Subcutaneous abdominal adipose tissue (tissue), 5 donors: ENCODE measurements around the gene CALHM1.
"Not testable (repeated sequence)": the region's sequence is repeated elsewhere in the genome, so short reads cannot be mapped to it uniquely, and the experiment has no call there.

Experiments
- H3K27ac ChIP-seq: one replicate; pipeline ENCODE4 v1.7.0; 2013; ENCODE audit warnings: low read depth, mild to moderate bottlenecking, inconsistent platforms, low read length, moderate library complexity
- H3K27me3 ChIP-seq, 5 donors: one replicate each; pipeline ENCODE4 v1.7.0; 2013; ENCODE audit warnings: low read length in 5 of 5, inconsistent platforms in 1 of 5; ENCODE audit not compliant: control insufficient read depth in 5 of 5, insufficient read depth in 4 of 5
- H3K36me3 ChIP-seq, 5 donors: one replicate each; pipeline ENCODE4 v1.7.0; 2013; ENCODE audit warnings: low read length in 5 of 5; ENCODE audit not compliant: control insufficient read depth in 5 of 5, insufficient read depth in 5 of 5
- H3K4me1 ChIP-seq, 5 donors: one replicate each; pipeline ENCODE4 v1.7.0; 2013; ENCODE audit warnings: low read length in 5 of 5, mild to moderate bottlenecking in 3 of 5, moderate library complexity in 1 of 5; ENCODE audit not compliant: control insufficient read depth in 5 of 5, insufficient read depth in 5 of 5
- H3K4me3 ChIP-seq, 5 donors: one replicate each; pipeline ENCODE4 v1.7.0; 2013; ENCODE audit warnings: low read length in 5 of 5, low read depth in 1 of 5
- H3K9ac ChIP-seq, 5 donors: one replicate each; pipeline ENCODE4 v1.7.0; 2013; ENCODE audit warnings: low read length in 5 of 5, mild to moderate bottlenecking in 4 of 5, moderate library complexity in 3 of 5
- H3K9me3 ChIP-seq, 5 donors: one replicate each; pipeline ENCODE4 v1.7.0; 2013; ENCODE audit warnings: low read length in 5 of 5; ENCODE audit not compliant: control insufficient read depth in 5 of 5
- donor health status: healthy.
- donor health status: healthy.
- donor health status: healthy.
- donor health status: healthy.
- donor health status: healthy.

Gene CALHM1

GRCh38 chr10:103417601-103418000, 41.1 kb downstream of the CALHM1 start:
- Histone ChIP-seq H3K27me3 (no peaks in the 10 kb centered on the region), H3K4me1 (no peaks in the 10 kb centered on the region), H3K9ac (no peak overlapping the region), H3K27ac (no peak overlapping the region), H3K36me3 (peaks cover 27 to 93% (median 86%) of the 10 kb centered on the region in 5 donors), H3K9me3 (no peaks in the 10 kb centered on the region), H3K4me3 (no peak overlapping the region)

DNA sequence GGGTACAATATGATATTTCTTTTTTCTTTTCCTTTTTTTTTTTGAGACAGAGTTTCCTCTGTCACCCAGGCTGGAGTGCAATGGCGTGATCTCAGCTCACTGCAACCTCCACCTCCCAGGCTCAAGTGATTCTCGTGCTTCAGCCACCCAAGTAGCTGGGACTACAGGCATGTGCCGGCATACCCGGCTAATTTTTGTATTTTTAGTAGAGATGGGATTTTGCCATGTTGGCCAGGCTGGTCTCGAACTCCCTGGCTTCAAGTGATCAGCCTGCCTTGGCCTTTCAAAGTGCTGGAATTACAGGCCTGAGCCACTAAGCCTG, 41.6 kb downstream of the CALHM1 start:
- not testable (repeated sequence) for H3K27ac ChIP-seq, H3K9me3 ChIP-seq, H3K9ac ChIP-seq, H3K4me3 ChIP-seq, H3K27me3 ChIP-seq, H3K4me1 ChIP-seq
- H3K36me3 ChIP-seq = peaks cover 23 to 93% (median 85%) of the 10 kb centered on the region in 5 donors

GRCh38 chr10:103416436-103417147, 42.1 kb downstream of the CALHM1 start:
- Histone ChIP-seq H3K9me3 (no peaks in the 10 kb centered on the region), H3K27ac (no peak overlapping the region), H3K9ac (no peak overlapping the region), H3K36me3 (peaks cover 23 to 96% (median 89%) of the 10 kb centered on the region in 5 donors), H3K4me3 (no peak overlapping the region), H3K27me3 (no peaks in the 10 kb centered on the region), H3K4me1 (no peaks in the 10 kb centered on the region)

- Histone ChIP-seq H3K36me3 (peaks cover 23 to 91% (median 85%) of the 10 kb centered on the region in 5 donors), H3K27me3 (no peaks in the 10 kb centered on the region), H3K9ac (no peak overlapping the region), H3K27ac (no peak overlapping the region), H3K9me3 (no peaks in the 10 kb centered on the region), H3K4me3 (no peak overlapping the region), H3K4me1 (no peaks in the 10 kb centered on the region)
Measured at GRCh38 chr10:103415581-103415980, 43.1 kb downstream of the CALHM1 start.

GRCh38 chr10:103413564-103413963, 45.1 kb downstream of the CALHM1 start:
- Histone ChIP-seq H3K27ac (no peak overlapping the region), H3K36me3 (peaks cover 29 to 87% (median 77%) of the 10 kb centered on the region in 5 donors), H3K4me1 (no peaks in the 10 kb centered on the region), H3K9ac (no peak overlapping the region), H3K27me3 (no peaks in the 10 kb centered on the region), H3K4me3 (no peak overlapping the region), H3K9me3 (no peaks in the 10 kb centered on the region)
